ENCODE measurements around the gene FIBIN. TPM values are rescaled to one million over a fixed set of nuclear protein-coding genes. Genes with fewer than 3 reads are reported as not detected.
A peak's percentile ranks its signal among the peaks of the same experiment; 100 is the strongest.

Gene FIBIN
- total and polyA plus RNA-seq, 2 donors, result 1.9 to 9.6 TPM

- no peak for DNase-seq (ENCODE audit: low read depth in 6 of 9, low spot score in 9 of 9)
- Histone ChIP-seq H3K27me3 (ENCODE audit: control insufficient read depth in 2 of 2, insufficient read depth in 1 of 2, low read length in 1 of 2) (no peaks in the 10 kb centered on the region), H3K9me3 (ENCODE audit: control insufficient read depth in 2 of 2, insufficient read depth in 1 of 2, low read length in 1 of 2) (peaks cover 0 to under 1% of the 10 kb centered on the region in 2 donors), H3K4me3 (ENCODE audit: low read length in 2 of 2) (no peak overlapping the region), H3K4me1 (ENCODE audit: control insufficient read depth in 2 of 2, insufficient read depth in 2 of 2, low read length in 2 of 2) (no peaks in the 10 kb centered on the region), H3K27ac (ENCODE audit: low read depth in 1 of 2, low read length in 1 of 2) (no peak overlapping the region), H3K36me3 (ENCODE audit: control insufficient read depth in 2 of 2, insufficient read depth in 2 of 2, low read length in 1 of 2) (no peaks in the 10 kb centered on the region)
- WGBS, result 91% methylated on average over 8 of the region's 8 CpGs
Measured at GRCh38 chr11:27025957-27026733, 32.2 kb downstream of the FIBIN start.

GRCh38 chr11:27028561-27028965, 34.7 kb downstream of the FIBIN start:
- WGBS, result 86% methylated on average over 1 of the region's 1 CpG
- no peak for DNase-seq (ENCODE audit: low read depth in 6 of 9, low spot score in 9 of 9)

DNA sequence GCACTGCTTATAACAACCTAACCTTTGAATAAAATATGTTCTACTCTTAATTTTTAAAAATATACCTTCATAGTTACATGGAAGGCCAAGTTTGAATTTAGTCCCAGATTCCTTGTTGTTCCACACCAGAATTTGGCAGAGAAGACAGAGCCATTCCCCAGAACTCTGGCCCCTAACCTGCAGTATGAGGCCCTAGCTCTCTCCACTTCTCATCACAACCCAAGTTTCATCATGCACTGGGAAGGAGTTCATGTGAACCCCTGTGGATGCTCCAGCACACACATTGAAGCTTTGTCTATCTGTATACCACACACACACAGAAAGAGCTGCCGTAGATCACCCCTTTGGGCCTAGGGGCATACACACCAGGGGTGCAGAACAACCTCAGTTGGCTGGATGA, 36.1 kb downstream of the FIBIN start:
- H3K27ac ChIP-seq (ENCODE audit: low read depth in 1 of 2, low read length in 1 of 2), result no peak overlapping the region

More at GRCh38 chr11:27028561-27028965, 34.7 kb downstream of the FIBIN start:
- Histone ChIP-seq H3K27me3 (ENCODE audit: control insufficient read depth in 2 of 2, insufficient read depth in 1 of 2, low read length in 1 of 2) (no peaks in the 10 kb centered on the region), H3K4me3 (ENCODE audit: low read length in 2 of 2) (no peak overlapping the region), H3K9me3 (ENCODE audit: control insufficient read depth in 2 of 2, insufficient read depth in 1 of 2, low read length in 1 of 2) (peaks cover 0 to 17% of the 10 kb centered on the region in 2 donors), H3K27ac (ENCODE audit: low read depth in 1 of 2, low read length in 1 of 2) (no peak overlapping the region), H3K4me1 (ENCODE audit: control insufficient read depth in 2 of 2, insufficient read depth in 2 of 2, low read length in 2 of 2) (no peaks in the 10 kb centered on the region), H3K36me3 (ENCODE audit: control insufficient read depth in 2 of 2, insufficient read depth in 2 of 2, low read length in 1 of 2) (no peaks in the 10 kb centered on the region)

GRCh38 chr11:27031754-27032153, 37.8 kb downstream of the FIBIN start:
- Histone ChIP-seq H3K4me1 (ENCODE audit: control insufficient read depth in 2 of 2, insufficient read depth in 2 of 2, low read length in 2 of 2) (no peaks in the 10 kb centered on the region), H3K4me3 (ENCODE audit: low read length in 2 of 2) (no peak overlapping the region), H3K27ac (ENCODE audit: low read depth in 1 of 2, low read length in 1 of 2) (no peak overlapping the region), H3K9me3 (ENCODE audit: control insufficient read depth in 2 of 2, insufficient read depth in 1 of 2, low read length in 1 of 2) (peaks cover 0 to 17% of the 10 kb centered on the region in 2 donors), H3K36me3 (ENCODE audit: control insufficient read depth in 2 of 2, insufficient read depth in 2 of 2, low read length in 1 of 2) (no peaks in the 10 kb centered on the region), H3K27me3 (ENCODE audit: control insufficient read depth in 2 of 2, insufficient read depth in 1 of 2, low read length in 1 of 2) (no peaks in the 10 kb centered on the region)
- DNase-seq (ENCODE audit: low read depth in 6 of 9, low spot score in 9 of 9), result no peak
- WGBS, result 96% methylated on average over 5 of the region's 5 CpGs

More for the DNA sequence above, 36.1 kb downstream of the FIBIN start:
- Histone ChIP-seq H3K9me3 (ENCODE audit: control insufficient read depth in 2 of 2, insufficient read depth in 1 of 2, low read length in 1 of 2) (peaks cover 0 to 17% of the 10 kb centered on the region in 2 donors), H3K4me3 (ENCODE audit: low read length in 2 of 2) (no peak overlapping the region), H3K36me3 (ENCODE audit: control insufficient read depth in 2 of 2, insufficient read depth in 2 of 2, low read length in 1 of 2) (no peaks in the 10 kb centered on the region), H3K27me3 (ENCODE audit: control insufficient read depth in 2 of 2, insufficient read depth in 1 of 2, low read length in 1 of 2) (no peaks in the 10 kb centered on the region), H3K4me1 (ENCODE audit: control insufficient read depth in 2 of 2, insufficient read depth in 2 of 2, low read length in 2 of 2) (no peaks in the 10 kb centered on the region)
- WGBS, result 96% methylated on average over 1 of the region's 1 CpG
- DNase-seq (ENCODE audit: low read depth in 6 of 9, low spot score in 9 of 9), result no peak

- Histone ChIP-seq H3K36me3 (ENCODE audit: control insufficient read depth in 2 of 2, insufficient read depth in 2 of 2, low read length in 1 of 2) (no peaks in the 10 kb centered on the region), H3K27me3 (ENCODE audit: control insufficient read depth in 2 of 2, insufficient read depth in 1 of 2, low read length in 1 of 2) (no peaks in the 10 kb centered on the region), H3K9me3 (ENCODE audit: control insufficient read depth in 2 of 2, insufficient read depth in 1 of 2, low read length in 1 of 2) (peaks cover 0 to 5% of the 10 kb centered on the region in 2 donors), H3K4me1 (ENCODE audit: control insufficient read depth in 2 of 2, insufficient read depth in 2 of 2, low read length in 2 of 2) (peaks cover 0 to 2% of the 10 kb centered on the region in 2 donors), H3K27ac (ENCODE audit: low read depth in 1 of 2, low read length in 1 of 2) (peak overlapping the region; percentile 60 to 74), H3K4me3 (ENCODE audit: low read length in 2 of 2) (no peak overlapping the region)
- WGBS, result 83% methylated on average over 3 of the region's 3 CpGs
- no peak for DNase-seq (ENCODE audit: low read depth in 6 of 9, low spot score in 9 of 9)
Measured at GRCh38 chr11:27039873-27040272, 46.0 kb downstream of the FIBIN start.

GRCh38 chr11:27040302-27041115, 46.6 kb downstream of the FIBIN start, which contains the start of gene BBOX1:
BBOX1 (plus strand) TSS chr11:27040815; CDS start chr11:27055431, 14,616 bp downstream.
- H3K9me3 ChIP-seq (ENCODE audit: control insufficient read depth in 2 of 2, insufficient read depth in 1 of 2, low read length in 1 of 2), result peaks cover 0 to 5% of the 10 kb centered on the region in 2 donors
- H3K4me1 ChIP-seq (ENCODE audit: control insufficient read depth in 2 of 2, insufficient read depth in 2 of 2, low read length in 2 of 2), result peaks cover 0 to 2% of the 10 kb centered on the region in 2 donors
- WGBS, result 70% methylated on average over 4 of the region's 4 CpGs
- peak in 1 of 9 donors; percentile 12 for DNase-seq (ENCODE audit: low read depth in 6 of 9, low spot score in 9 of 9)
- peak within 1 kb of the TSS; percentile 60 to 74 for H3K27ac ChIP-seq (ENCODE audit: low read depth in 1 of 2, low read length in 1 of 2)
- H3K36me3 ChIP-seq (ENCODE audit: control insufficient read depth in 2 of 2, insufficient read depth in 2 of 2, low read length in 1 of 2), result no peaks in the 10 kb centered on the region
- H3K27me3 ChIP-seq (ENCODE audit: control insufficient read depth in 2 of 2, insufficient read depth in 1 of 2, low read length in 1 of 2), result no peaks in the 10 kb centered on the region
- H3K4me3 ChIP-seq (ENCODE audit: low read length in 2 of 2), result no peak within 1 kb of the TSS

DNA sequence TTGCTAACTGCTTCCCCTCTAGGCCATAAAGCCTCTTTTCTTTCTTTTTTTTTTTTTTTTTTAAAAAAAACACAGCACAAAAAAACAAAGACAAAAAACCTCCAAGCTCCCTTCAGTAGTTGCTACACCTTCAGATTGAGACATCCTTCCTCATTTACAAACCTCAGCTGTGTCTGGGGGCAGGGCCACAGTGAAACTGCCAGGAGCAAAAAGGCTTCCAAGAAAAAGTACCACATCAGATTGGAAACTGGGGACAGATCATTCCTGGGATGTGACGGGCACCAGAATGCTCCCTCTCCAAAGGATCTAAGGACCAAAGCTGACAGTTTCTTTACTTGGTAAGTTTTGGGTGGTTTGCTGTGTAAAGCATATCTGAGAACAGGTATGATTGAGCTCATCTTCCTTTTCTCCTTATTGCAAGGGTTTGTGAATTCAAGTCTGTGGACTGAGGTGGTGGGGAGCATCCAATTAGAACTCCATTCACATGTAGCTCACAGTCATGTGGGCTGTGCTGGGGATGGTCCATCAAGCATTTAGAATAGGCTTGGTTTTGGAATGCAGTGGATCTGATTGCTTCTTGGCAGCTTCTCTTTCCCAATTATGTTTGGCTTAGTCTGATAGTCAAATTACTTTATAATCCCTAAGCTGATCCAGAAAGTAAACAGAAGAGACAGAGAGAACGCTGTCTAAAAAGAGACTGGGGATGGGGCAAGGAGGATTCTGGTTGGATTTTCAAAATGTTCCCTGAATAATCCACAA, 47.4 kb downstream of the FIBIN start:
- no peak overlapping the region for H3K4me3 ChIP-seq (ENCODE audit: low read length in 2 of 2)

More for the DNA sequence above, 47.4 kb downstream of the FIBIN start:
- no peak for DNase-seq (ENCODE audit: low read depth in 6 of 9, low spot score in 9 of 9)
- 90% methylated on average over 2 of the region's 2 CpGs for WGBS
- peaks cover 0 to 5% of the 10 kb centered on the region in 2 donors for H3K9me3 ChIP-seq (ENCODE audit: control insufficient read depth in 2 of 2, insufficient read depth in 1 of 2, low read length in 1 of 2)
- peak overlapping the region; percentile 42 to 74 for H3K27ac ChIP-seq (ENCODE audit: low read depth in 1 of 2, low read length in 1 of 2)
- peaks cover 0 to 2% of the 10 kb centered on the region in 2 donors for H3K4me1 ChIP-seq (ENCODE audit: control insufficient read depth in 2 of 2, insufficient read depth in 2 of 2, low read length in 2 of 2)
- H3K36me3 ChIP-seq (ENCODE audit: control insufficient read depth in 2 of 2, insufficient read depth in 2 of 2, low read length in 1 of 2), result no peaks in the 10 kb centered on the region
- no peaks in the 10 kb centered on the region for H3K27me3 ChIP-seq (ENCODE audit: control insufficient read depth in 2 of 2, insufficient read depth in 1 of 2, low read length in 1 of 2)
